Panc1 (cell line): ENCODE results near the gene ARR3. TPM values are rescaled to one million over a fixed set of nuclear protein-coding genes. Genes with fewer than 3 reads are reported as not detected.
"Not testable (repeated sequence)": the region's sequence is repeated elsewhere in the genome, so short reads cannot be mapped to it uniquely, and the experiment has no call there.

ENCODE experiments used
- ATAC-seq: fragments of 200-7000 bp; cut with Tn5 transposase; 2 replicates; pipeline ENCODE4 v1.9.1; 2020; ENCODE audit warnings: mild to moderate bottlenecking, moderate library complexity
- BruUV-seq: library from RNA; stranded (reverse); fragments of 400-500 nt; replicated peaks from 2 replicates; lab custom pipeline; 2021; lab: Mats Ljungman, UMichigan
- CTCF ChIA-PET: fragments of 300-600 bp; sonication (Branson Sonifier 250); formaldehyde crosslinking; loops from one replicate; lab custom pipeline; 2022; ENCODE audit warnings: antibody characterized with exemption; lab: Charles Lee
- POLR2A ChIA-PET: fragments of 300-600 bp; sonication (Branson Sonifier 250); formaldehyde crosslinking; loops from one replicate; lab custom pipeline; 2022; ENCODE audit warnings: antibody characterized with exemption; lab: Charles Lee
- DNase-seq: peaks from one replicate; pipeline ENCODE4 v3.0.0-alpha.2; 2010; ENCODE audit warnings: low read depth, low spot score
- H3K27ac ChIP-seq: 2 replicates; pipeline ENCODE4 v1.5.1; 2011; ENCODE audit warnings: mild to moderate bottlenecking, low read length, inconsistent platforms
- H3K27me3 ChIP-seq: fragments of 200-500 bp; sonication (Bioruptor generic); 2 replicates; pipeline ENCODE4 v1.6.0; 2014; ENCODE audit warnings: low read length, inconsistent platforms; ENCODE audit not compliant: control insufficient read depth, insufficient read depth
- H3K36me3 ChIP-seq: fragments of 200-500 bp; sonication (Bioruptor generic); 2 replicates; pipeline ENCODE4 v1.5.1; 2014; ENCODE audit warnings: inconsistent platforms, mild to moderate bottlenecking, low read length, moderate library complexity; ENCODE audit not compliant: control insufficient read depth, insufficient read depth
- H3K4me1 ChIP-seq: 2 replicates; pipeline ENCODE4 v1.5.1; 2011; ENCODE audit warnings: inconsistent platforms, mild to moderate bottlenecking, low read length, moderate library complexity; ENCODE audit not compliant: control insufficient read depth, insufficient read depth
- H3K4me3 ChIP-seq, 2 experiments: 2 replicates each; pipeline ENCODE4 v1.5.1; 2011 to 2012; ENCODE audit warnings: low read depth in 2 of 2, low read length in 2 of 2, mild to moderate bottlenecking in 2 of 2, inconsistent platforms in 1 of 2, moderate library complexity in 1 of 2
- H3K9me3 ChIP-seq: fragments of 200-500 bp; sonication (Bioruptor generic); 2 replicates; pipeline ENCODE4 v1.5.1; 2014; ENCODE audit warnings: low read depth, mild to moderate bottlenecking, inconsistent platforms, low read length, moderate library complexity; ENCODE audit not compliant: control insufficient read depth, insufficient read depth
- POLR2AphosphoS5 ChIP-seq: IDR thresholded peaks from 2 replicates; pipeline ENCODE4 v1.6.1; 2012; ENCODE audit warnings: mild to moderate bottlenecking, low read depth, low read length, moderate library complexity
- SIN3A ChIP-seq: IDR thresholded peaks from 2 replicates; pipeline ENCODE4 v1.6.1; 2012; ENCODE audit warnings: low read depth, mild to moderate bottlenecking, low read length, moderate library complexity, borderline replicate concordance; ENCODE audit not compliant: insufficient read depth
- TCF7L2 ChIP-seq: IDR thresholded peaks from 2 replicates; pipeline ENCODE4 v1.6.1; 2011; ENCODE audit warnings: mild to moderate bottlenecking, low read depth, low read length, inconsistent platforms
- in situ Hi-C: cut with HindIII; loops from 2 replicates; pipeline ENCODE4 v1.10.0; 2016; ENCODE audit warnings: low sequenced_read_pairs, low pct_unique_long_range_greater_than_20kb
- intact Hi-C: fragments of 100-400 bp; cut with micrococcal nuclease; formaldehyde crosslinking; loops from one replicate; pipeline ENCODE4 v1.10.0; 2022; ENCODE audit not compliant: unreplicated experiment
- total RNA-seq: library from RNA; stranded (reverse); gene quantifications from one replicate; pipeline ENCODE4 v1.2.1, GENCODE V29; 2021; ENCODE audit not compliant: unreplicated experiment
- TF ChIP-seq, protein P1 (sequence below), 2 experiments: IDR thresholded peaks; 2 replicates each; pipeline ENCODE4 v1.6.1; 2011 to 2012; ENCODE audit warnings: low read depth in 2 of 2, control low read depth in 1 of 2, low read length in 1 of 2, mild to moderate bottlenecking in 1 of 2, moderate library complexity in 1 of 2; ENCODE audit not compliant: insufficient read depth in 1 of 2
- TF ChIP-seq, protein P2 (sequence below): fragments of 450-650 bp; IDR thresholded peaks from 2 replicates; pipeline ENCODE4 v1.5.1; 2017; ENCODE audit warnings: mild to moderate bottlenecking

The ARR3 gene
- total RNA-seq, 1 experiment from 2014 or later = not detected

DNA sequence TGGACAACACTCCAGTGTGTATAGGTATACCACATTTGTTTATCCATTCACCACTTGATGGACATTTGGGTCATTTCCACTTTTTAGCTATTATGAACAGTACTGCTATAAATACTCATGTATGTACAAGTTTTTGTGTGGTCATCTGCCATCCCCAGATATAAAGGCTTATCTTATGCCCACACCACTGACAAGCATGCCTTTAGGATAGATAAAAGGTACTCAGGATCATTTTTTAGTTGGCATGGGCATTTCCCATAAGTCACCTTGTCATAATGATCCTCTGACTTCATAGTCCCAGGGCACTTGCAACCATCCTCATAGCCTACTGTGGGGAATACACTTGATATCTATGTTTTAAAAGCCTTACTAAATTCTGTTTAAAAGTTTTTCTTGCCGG lies 27.4 kb upstream of the ARR3 start:
- Histone ChIP-seq H3K36me3 (no peaks in the 10 kb centered on the region), H3K9me3 (no peaks in the 10 kb centered on the region), H3K4me1 (no peaks in the 10 kb centered on the region), H3K4me3 (no peak overlapping the region), H3K27me3 (0 out of 2 replicates have a peak, but pooled peaks cover 2% of the 10 kb centered on the region), H3K27ac (no peak overlapping the region)
- no peak for DNase-seq
- ChIA-PET CTCF (no interaction called here), POLR2A (no interaction called here)
- no peak for ATAC-seq
- intact Hi-C loops (no loop called here), in situ Hi-C loops (no loop called here)
- BruUV-seq = no TSS peak
- no peak for TF ChIP-seq TCF7L2

DNA sequence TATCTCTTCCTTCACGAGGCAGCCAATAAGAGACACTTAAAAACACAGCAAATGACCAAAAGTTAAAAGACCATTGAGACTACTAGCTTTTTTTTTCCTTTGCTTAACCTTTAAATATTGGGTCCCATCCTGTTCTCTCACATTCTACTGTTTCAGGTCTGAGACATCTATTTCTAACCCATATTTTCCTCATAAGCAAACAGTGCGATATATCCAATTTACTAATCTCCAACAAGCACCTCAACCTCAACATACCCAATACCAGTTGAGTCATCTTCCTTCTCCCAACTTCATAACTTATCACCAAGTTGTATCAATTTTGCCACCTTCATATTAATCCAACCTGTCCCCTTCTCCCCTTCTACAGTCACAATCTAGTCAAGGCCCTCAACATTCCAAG lies 26.6 kb upstream of the ARR3 start:
- Histone ChIP-seq H3K9me3 (no peaks in the 10 kb centered on the region), H3K4me1 (no peaks in the 10 kb centered on the region), H3K27ac (no peak overlapping the region), H3K27me3 (0 out of 2 replicates have a peak, but pooled peaks cover 2% of the 10 kb centered on the region), H3K36me3 (no peaks in the 10 kb centered on the region), H3K4me3 (no peak overlapping the region)
- in situ Hi-C loops = no loop called here
- POLR2A ChIA-PET = no interaction called here
- TF ChIP-seq, protein P1, sequence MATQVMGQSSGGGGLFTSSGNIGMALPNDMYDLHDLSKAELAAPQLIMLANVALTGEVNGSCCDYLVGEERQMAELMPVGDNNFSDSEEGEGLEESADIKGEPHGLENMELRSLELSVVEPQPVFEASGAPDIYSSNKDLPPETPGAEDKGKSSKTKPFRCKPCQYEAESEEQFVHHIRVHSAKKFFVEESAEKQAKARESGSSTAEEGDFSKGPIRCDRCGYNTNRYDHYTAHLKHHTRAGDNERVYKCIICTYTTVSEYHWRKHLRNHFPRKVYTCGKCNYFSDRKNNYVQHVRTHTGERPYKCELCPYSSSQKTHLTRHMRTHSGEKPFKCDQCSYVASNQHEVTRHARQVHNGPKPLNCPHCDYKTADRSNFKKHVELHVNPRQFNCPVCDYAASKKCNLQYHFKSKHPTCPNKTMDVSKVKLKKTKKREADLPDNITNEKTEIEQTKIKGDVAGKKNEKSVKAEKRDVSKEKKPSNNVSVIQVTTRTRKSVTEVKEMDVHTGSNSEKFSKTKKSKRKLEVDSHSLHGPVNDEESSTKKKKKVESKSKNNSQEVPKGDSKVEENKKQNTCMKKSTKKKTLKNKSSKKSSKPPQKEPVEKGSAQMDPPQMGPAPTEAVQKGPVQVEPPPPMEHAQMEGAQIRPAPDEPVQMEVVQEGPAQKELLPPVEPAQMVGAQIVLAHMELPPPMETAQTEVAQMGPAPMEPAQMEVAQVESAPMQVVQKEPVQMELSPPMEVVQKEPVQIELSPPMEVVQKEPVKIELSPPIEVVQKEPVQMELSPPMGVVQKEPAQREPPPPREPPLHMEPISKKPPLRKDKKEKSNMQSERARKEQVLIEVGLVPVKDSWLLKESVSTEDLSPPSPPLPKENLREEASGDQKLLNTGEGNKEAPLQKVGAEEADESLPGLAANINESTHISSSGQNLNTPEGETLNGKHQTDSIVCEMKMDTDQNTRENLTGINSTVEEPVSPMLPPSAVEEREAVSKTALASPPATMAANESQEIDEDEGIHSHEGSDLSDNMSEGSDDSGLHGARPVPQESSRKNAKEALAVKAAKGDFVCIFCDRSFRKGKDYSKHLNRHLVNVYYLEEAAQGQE (IDR thresholded peaks at IDR 0.05; ENCODE audit: insufficient read depth in 1 of 2, low read depth in 2 of 2, low read length in 1 of 2) = no peak
- no peak for TF ChIP-seq TCF7L2
- TF ChIP-seq POLR2AphosphoS5 = no peak
- TF ChIP-seq, protein P2, sequence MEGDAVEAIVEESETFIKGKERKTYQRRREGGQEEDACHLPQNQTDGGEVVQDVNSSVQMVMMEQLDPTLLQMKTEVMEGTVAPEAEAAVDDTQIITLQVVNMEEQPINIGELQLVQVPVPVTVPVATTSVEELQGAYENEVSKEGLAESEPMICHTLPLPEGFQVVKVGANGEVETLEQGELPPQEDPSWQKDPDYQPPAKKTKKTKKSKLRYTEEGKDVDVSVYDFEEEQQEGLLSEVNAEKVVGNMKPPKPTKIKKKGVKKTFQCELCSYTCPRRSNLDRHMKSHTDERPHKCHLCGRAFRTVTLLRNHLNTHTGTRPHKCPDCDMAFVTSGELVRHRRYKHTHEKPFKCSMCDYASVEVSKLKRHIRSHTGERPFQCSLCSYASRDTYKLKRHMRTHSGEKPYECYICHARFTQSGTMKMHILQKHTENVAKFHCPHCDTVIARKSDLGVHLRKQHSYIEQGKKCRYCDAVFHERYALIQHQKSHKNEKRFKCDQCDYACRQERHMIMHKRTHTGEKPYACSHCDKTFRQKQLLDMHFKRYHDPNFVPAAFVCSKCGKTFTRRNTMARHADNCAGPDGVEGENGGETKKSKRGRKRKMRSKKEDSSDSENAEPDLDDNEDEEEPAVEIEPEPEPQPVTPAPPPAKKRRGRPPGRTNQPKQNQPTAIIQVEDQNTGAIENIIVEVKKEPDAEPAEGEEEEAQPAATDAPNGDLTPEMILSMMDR = no peak
- no peak for TF ChIP-seq SIN3A
- no peak for ATAC-seq
- CTCF ChIA-PET = no interaction called here
- intact Hi-C loops = no loop called here
- no peak for DNase-seq
- BruUV-seq = no TSS peak

DNA sequence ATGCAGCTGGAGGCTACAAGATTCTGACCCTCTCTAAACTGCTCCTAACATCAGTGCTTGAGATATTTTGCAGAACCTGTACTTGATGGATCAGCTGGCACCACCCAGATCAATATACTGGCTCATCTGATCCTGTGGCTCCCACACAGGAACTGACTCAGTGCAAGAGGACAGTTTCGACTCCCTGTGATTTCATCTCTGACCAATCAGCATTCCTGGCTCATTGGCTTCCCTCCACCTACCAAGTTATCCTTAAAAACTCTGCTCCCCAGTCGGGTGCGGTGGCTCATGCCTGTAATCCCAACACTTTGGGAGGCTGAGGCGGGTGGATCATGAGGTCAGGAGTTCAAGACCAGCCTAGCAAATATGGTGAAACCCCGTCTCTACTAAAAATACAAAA lies 24.5 kb upstream of the ARR3 start:
- ATAC-seq, H3K27ac ChIP-seq, H3K9me3 ChIP-seq, CTCF ChIA-PET, intact Hi-C loops, in situ Hi-C loops, H3K27me3 ChIP-seq, DNase-seq, BruUV-seq, H3K4me3 ChIP-seq, POLR2A ChIA-PET, H3K36me3 ChIP-seq, H3K4me1 ChIP-seq: not testable (repeated sequence)
